K562 (cell line): ENCODE measurements around the gene TK1. TPM values are rescaled to one million over a fixed set of nuclear protein-coding genes. Genes with fewer than 3 reads are reported as not detected.
A peak's percentile ranks its signal among the peaks of the same experiment; 100 is the strongest.

Experiments
- CHD7 ChIP-seq: fragments of 200-600 bp; sonication (generic); IDR thresholded peaks from one replicate; pipeline ENCODE4 v1.6.1; 2012; ENCODE audit warnings: mild to moderate bottlenecking, low read depth, low read length, inconsistent platforms
- KDM1A ChIP-seq, 2 experiments: fragments of 450-650 bp; IDR thresholded peaks; 2 replicates each; pipeline ENCODE4 v1.6.1; 2016; ENCODE audit warnings: mild to moderate bottlenecking in 2 of 2
- MAZ ChIP-seq, 2 experiments: fragments of 450-650 bp in 1 of 2; sonication (generic) in 1 of 2; formaldehyde crosslinking; IDR thresholded peaks in 1 of 2; conservative IDR thresholded peaks in 1 of 2; 2 replicates each; pipeline versions ENCODE4 v1.4.0 to v1.5.0; 2020; ENCODE audit warnings: mild to moderate bottlenecking in 1 of 2, missing genetic modification reagents in 1 of 2
- NRF1 ChIP-seq, 2 experiments: fragments of 450-650 bp; IDR thresholded peaks in 1 of 2; conservative IDR thresholded peaks in 1 of 2; 2 replicates each; pipeline ENCODE4 v1.6.1; 2014; ENCODE audit warnings: mild to moderate bottlenecking in 2 of 2
- SOX6 ChIP-seq: fragments of 450-650 bp; IDR thresholded peaks from 2 replicates; pipeline ENCODE4 v1.6.1; 2014; ENCODE audit warnings: mild to moderate bottlenecking
- TAF7 ChIP-seq: fragments of 450-650 bp; IDR thresholded peaks from 2 replicates; pipeline ENCODE4 v1.6.1; 2016; ENCODE audit warnings: missing genetic modification characterization, missing compliant biosample characterization
- TOE1 ChIP-seq, 2 experiments: fragments of 450-650 bp in 1 of 2; sonication (generic) in 1 of 2; formaldehyde crosslinking in 1 of 2; IDR thresholded peaks; 2 replicates each; pipeline versions ENCODE4 v1.7.1 to v1.8.0; 2016 to 2022; ENCODE audit warnings: borderline replicate concordance in 2 of 2, mild to moderate bottlenecking in 2 of 2, antibody characterized with exemption in 1 of 2, inconsistent platforms in 1 of 2, low read depth in 1 of 2, missing genetic modification reagents in 1 of 2, moderate library complexity in 1 of 2
- ZBTB33 ChIP-seq: sonication (generic); formaldehyde crosslinking; IDR thresholded peaks from 2 replicates; pipeline ENCODE4 v1.8.1; 2023; ENCODE audit warnings: mild to moderate bottlenecking, missing genetic modification reagents
- ZKSCAN1 ChIP-seq: fragments of 150-350 bp; IDR thresholded peaks from 2 replicates; pipeline ENCODE4 v1.6.1; 2016; ENCODE audit warnings: low read depth, low read length
- ZNF217 ChIP-seq: sonication (generic); formaldehyde crosslinking; IDR thresholded peaks from 2 replicates; pipeline ENCODE4 v1.8.0; 2022; ENCODE audit warnings: mild to moderate bottlenecking, missing genetic modification reagents
- ZNF232 ChIP-seq: sonication (generic); formaldehyde crosslinking; IDR thresholded peaks from 2 replicates; pipeline ENCODE4 v1.8.0; 2022; ENCODE audit warnings: mild to moderate bottlenecking, missing genetic modification reagents
- polyA plus RNA-seq, 8 experiments: library from polyadenylated mRNA; depleted of rRNA in 4 of 8; stranded (reverse) in 5 of 8; unstranded in 3 of 8; fragments of >200 nt; fragmentation: Nextera tagmentation in 2 of 8; fragmentation: Illumina TruSeq in 1 of 8; extraction: Ambion mirVana in 2 of 8; extraction: Trizol in 1 of 8; gene quantifications; 2 replicates each; pipeline versions ENCODE4 v1.2.1 to v1.2.3, GENCODE V29; 2011 to 2014; ENCODE audit warnings: inconsistent platforms in 1 of 8, missing spikeins in 1 of 8
- total RNA-seq, 7 experiments: library from RNA; depleted of rRNA in 6 of 7; stranded (reverse); fragments of >200 nt in 6 of 7; fragmentation: Illumina TruSeq in 2 of 7; extraction: Trizol in 2 of 7; gene quantifications; 2 replicates each; pipeline versions ENCODE4 v1.2.1 to v1.2.3, GENCODE V29; 2011 to 2021; ENCODE audit warnings: low replicate concordance in 1 of 7

Gene TK1
- total and polyA plus RNA-seq, 9 of the 15 experiments (the other 6 are each of a cell fraction or from before 2014, with no cell fraction given) = 8.4 to 280 (median 103) TPM

DNA sequence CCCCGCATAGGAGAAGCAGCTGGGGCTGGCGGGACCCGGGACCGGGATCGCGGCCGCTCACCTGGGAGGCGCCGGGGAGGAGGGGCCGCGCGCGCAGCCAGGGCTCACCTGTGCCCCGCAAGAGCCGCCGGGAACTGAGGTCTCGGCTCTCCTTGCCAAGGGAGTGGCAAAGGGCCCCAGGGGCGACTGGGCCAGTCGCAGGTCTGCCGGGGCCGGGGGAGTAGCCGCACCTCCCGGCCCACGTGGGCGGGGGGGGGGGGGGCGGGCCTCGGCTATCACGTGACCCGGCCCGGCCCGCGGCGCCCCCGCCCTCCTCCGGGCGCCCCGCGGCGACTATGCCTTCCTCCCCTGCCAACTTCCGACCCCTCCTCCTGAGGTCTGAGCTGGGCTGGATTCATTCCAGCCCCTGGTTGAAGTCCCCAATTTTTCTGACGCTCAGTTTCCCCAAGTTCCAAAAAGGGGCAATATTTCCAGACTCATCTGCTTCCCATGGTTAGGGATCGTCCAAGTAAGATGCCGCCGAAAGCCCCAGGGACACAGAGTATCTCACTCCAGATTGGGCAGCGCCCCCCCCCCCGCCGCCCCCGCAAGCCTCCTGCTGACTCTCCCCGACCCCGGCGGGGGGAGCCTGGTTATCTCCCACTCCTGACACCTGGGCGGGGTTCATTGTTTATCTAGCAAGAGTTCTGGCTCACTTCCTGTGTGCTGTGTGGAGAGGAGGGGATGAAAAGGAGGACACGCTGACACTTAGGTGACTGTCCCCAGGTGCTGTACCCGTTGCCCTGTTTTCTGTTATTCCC is 58.1 kb downstream of the TK1 start, which contains the start of gene TMC6 (continued):
- TF ChIP-seq KDM1A (IDR thresholded peaks at IDR 0.05) (0 out of 4 replicates have a peak, but pooled peaks of 1 of the 2 experiments have one; percentile 88), ZNF217 (CRISPR knock-in tag) (no peak), TOE1 (IDR thresholded peaks at IDR 0.05; ENCODE audit: borderline replicate concordance) (peak; percentile 96), TOE1 (CRISPR knock-in tag; IDR thresholded peaks at IDR 0.05; ENCODE audit: borderline replicate concordance, low read depth) (no peak), MAZ (CRISPR knock-in tag; conservative IDR thresholded peaks at IDR 0.05 in 1 of 2, IDR thresholded peaks at IDR 0.05 in 1 of 2) (peak; percentile 81 to 85), SOX6 (peak; percentile 91), ZKSCAN1 (peak; percentile 77; the same call in 1 of the 2 replicates), CHD7 (no peak), ZNF232 (no peak), ZBTB33 (no peak), TAF7 (tag) (no peak), NRF1 (conservative IDR thresholded peaks at IDR 0.05 in 1 of 2, IDR thresholded peaks at IDR 0.05 in 1 of 2) (no peak)
